T-helper 2 cell treated with Interferon-gamma antibody and Interleukin-4, amounts not matched to agents 5 μg/mL and 100 μg/mL, for 36 hours (primary cell): ENCODE data around the gene MPDU1.

Source experiments
- DNase-seq: peaks from one replicate; pipeline ENCODE4 v3.0.0; 2021; ENCODE audit warnings: low spot score
- H3K27ac Mint-ChIP-seq: one replicate; pipeline ENCODE4 v1.8.0; 2021; ENCODE audit warnings: mild to moderate bottlenecking, mixed read lengths
- H3K27me3 Mint-ChIP-seq: one replicate; pipeline ENCODE4 v1.8.0; 2021; ENCODE audit warnings: low read depth, mixed read lengths
- H3K36me3 Mint-ChIP-seq: one replicate; pipeline ENCODE4 v1.8.0; 2021; ENCODE audit warnings: low read depth, mixed read lengths
- H3K4me1 Mint-ChIP-seq: one replicate; pipeline ENCODE4 v1.8.0; 2021; ENCODE audit warnings: low read depth, mixed read lengths
- H3K4me3 Mint-ChIP-seq: one replicate; pipeline ENCODE4 v1.8.0; 2022; ENCODE audit warnings: mild to moderate bottlenecking, moderate library complexity, mixed read lengths
- H3K9me3 Mint-ChIP-seq: one replicate; pipeline ENCODE4 v1.8.0; 2021; ENCODE audit warnings: mixed read lengths

MPDU1 gene

GRCh38 chr17:7557147-7557764, 26.4 kb upstream of the MPDU1 start:
- H3K27me3 Mint-ChIP-seq, result no peaks in the 10 kb centered on the region
- H3K9me3 Mint-ChIP-seq, result no peaks in the 10 kb centered on the region
- peaks cover 47% of the 10 kb centered on the region for H3K4me1 Mint-ChIP-seq
- no peak for DNase-seq
- H3K27ac Mint-ChIP-seq, result no peak overlapping the region
- no peak overlapping the region for H3K4me3 Mint-ChIP-seq
- peaks cover 34% of the 10 kb centered on the region for H3K36me3 Mint-ChIP-seq

- no peaks in the 10 kb centered on the region for H3K27me3 Mint-ChIP-seq
- peak overlapping the region; percentile 63 for H3K27ac Mint-ChIP-seq
- H3K4me3 Mint-ChIP-seq, result peak overlapping the region; percentile 8
- no peak for DNase-seq
- peaks cover 33% of the 10 kb centered on the region for H3K36me3 Mint-ChIP-seq
- H3K4me1 Mint-ChIP-seq, result peaks cover 48% of the 10 kb centered on the region
- no peaks in the 10 kb centered on the region for H3K9me3 Mint-ChIP-seq
Observed at GRCh38 chr17:7557775-7558543, 25.7 kb upstream of the MPDU1 start.

GRCh38 chr17:7558544-7559319, 24.9 kb upstream of the MPDU1 start, which contains the start of gene TNFSF13:
Gene TNFSF13, plus strand, starts transcription at chr17:7558750. Its CDS starts 290 bp downstream, at chr17:7559040.
- Mint-ChIP-seq H3K27me3 (no peaks in the 10 kb centered on the region), H3K4me1 (peaks cover 43% of the 10 kb centered on the region), H3K4me3 (peak within 1 kb of the TSS; percentile 8), H3K27ac (peak within 1 kb of the TSS; percentile 63), H3K36me3 (peaks cover 30% of the 10 kb centered on the region), H3K9me3 (no peaks in the 10 kb centered on the region)
- DNase-seq, result no peak

DNA sequence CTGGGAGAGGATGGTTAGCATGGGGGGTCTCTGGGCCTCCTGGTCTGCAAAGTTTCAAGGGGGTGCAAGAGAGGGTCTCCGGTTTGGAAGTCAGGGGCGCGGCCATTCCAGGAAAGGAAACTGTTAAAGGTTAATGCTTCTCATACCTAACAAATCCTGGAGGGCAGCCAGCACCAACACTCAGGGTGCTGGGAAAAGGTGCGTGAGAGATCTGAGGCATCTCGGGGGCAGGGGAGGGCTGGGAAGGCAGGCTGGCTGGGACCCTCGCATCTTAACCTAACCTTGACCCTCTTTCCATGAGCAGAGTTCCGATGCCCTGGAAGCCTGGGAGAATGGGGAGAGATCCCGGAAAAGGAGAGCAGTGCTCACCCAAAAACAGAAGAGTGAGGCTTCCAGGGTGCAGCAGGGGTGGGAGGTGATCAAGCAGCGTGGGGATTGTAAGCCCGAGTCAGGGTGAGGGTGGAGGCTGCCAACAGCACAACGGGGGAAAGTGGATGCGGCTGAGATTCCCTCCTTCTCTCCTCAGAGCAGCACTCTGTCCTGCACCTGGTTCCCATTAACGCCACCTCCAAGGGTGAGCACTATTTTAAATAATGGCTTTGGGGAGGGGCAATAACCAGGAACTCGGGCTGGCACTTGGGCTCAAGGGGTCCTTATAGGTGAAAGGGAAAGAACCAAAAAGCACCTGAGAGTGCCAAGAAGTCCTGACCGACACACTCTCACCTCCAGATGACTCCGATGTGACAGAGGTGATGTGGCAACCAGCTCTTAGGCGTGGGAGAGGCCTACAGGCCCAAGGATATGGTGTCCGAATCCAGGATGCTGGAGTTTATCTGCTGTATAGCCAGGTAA, 24.1 kb upstream of the MPDU1 start:
- peak overlapping the region; percentile 85 for H3K4me3 Mint-ChIP-seq
- no peaks in the 10 kb centered on the region for H3K27me3 Mint-ChIP-seq
- H3K9me3 Mint-ChIP-seq, result no peaks in the 10 kb centered on the region
- peaks cover 33% of the 10 kb centered on the region for H3K36me3 Mint-ChIP-seq
- H3K27ac Mint-ChIP-seq, result peak overlapping the region; percentile 92
- H3K4me1 Mint-ChIP-seq, result peaks cover 45% of the 10 kb centered on the region
- no peak for DNase-seq

GRCh38 chr17:7560172-7561027, 23.3 kb upstream of the MPDU1 start:
- Mint-ChIP-seq H3K4me1 (peaks cover 40% of the 10 kb centered on the region), H3K9me3 (no peaks in the 10 kb centered on the region), H3K4me3 (peak overlapping the region; percentile 85), H3K27me3 (no peaks in the 10 kb centered on the region), H3K27ac (peak overlapping the region; percentile 92), H3K36me3 (peaks cover 34% of the 10 kb centered on the region)
- DNase-seq, result peak; percentile 52

- DNase-seq, result peak; percentile 87
- Mint-ChIP-seq H3K4me1 (peaks cover 37% of the 10 kb centered on the region), H3K9me3 (no peaks in the 10 kb centered on the region), H3K4me3 (peak overlapping the region; percentile 85), H3K27me3 (no peaks in the 10 kb centered on the region), H3K27ac (peak overlapping the region; percentile 92), H3K36me3 (peaks cover 32% of the 10 kb centered on the region)
Observed at GRCh38 chr17:7561028-7561575, 22.6 kb upstream of the MPDU1 start.

- Mint-ChIP-seq H3K4me1 (peaks cover 33% of the 10 kb centered on the region), H3K27me3 (no peaks in the 10 kb centered on the region), H3K9me3 (no peaks in the 10 kb centered on the region), H3K36me3 (peaks cover 30% of the 10 kb centered on the region), H3K4me3 (peak within 1 kb of the TSS; percentile 95), H3K27ac (peak within 1 kb of the TSS; percentile 93)
- DNase-seq, result peak; percentile 93
Observed at GRCh38 chr17:7561589-7562207, 22.0 kb upstream of the MPDU1 start, which contains the start of gene SENP3. Gene SENP3, plus strand, starts transcription at chr17:7561919. Its CDS starts 1,158 bp downstream, at chr17:7563077.

GRCh38 chr17:7562208-7562605, 21.4 kb upstream of the MPDU1 start:
- Mint-ChIP-seq H3K4me3 (peak overlapping the region; percentile 95), H3K27ac (peak overlapping the region; percentile 93), H3K4me1 (peaks cover 33% of the 10 kb centered on the region), H3K36me3 (peaks cover 34% of the 10 kb centered on the region), H3K9me3 (no peaks in the 10 kb centered on the region), H3K27me3 (no peaks in the 10 kb centered on the region)
- DNase-seq, result no peak

GRCh38 chr17:7563115-7563869, 20.4 kb upstream of the MPDU1 start:
- H3K27ac Mint-ChIP-seq, result peak overlapping the region; percentile 93
- peak overlapping the region; percentile 95 for H3K4me3 Mint-ChIP-seq
- H3K27me3 Mint-ChIP-seq, result no peaks in the 10 kb centered on the region
- peaks cover 36% of the 10 kb centered on the region for H3K36me3 Mint-ChIP-seq
- H3K9me3 Mint-ChIP-seq, result no peaks in the 10 kb centered on the region
- no peak for DNase-seq
- H3K4me1 Mint-ChIP-seq, result peaks cover 29% of the 10 kb centered on the region

GRCh38 chr17:7569571-7569970, 14.1 kb upstream of the MPDU1 start:
- Mint-ChIP-seq H3K27me3 (peaks cover 4% of the 10 kb centered on the region), H3K27ac (no peak overlapping the region), H3K4me1 (peaks cover 15% of the 10 kb centered on the region), H3K4me3 (no peak overlapping the region), H3K36me3 (peaks cover 63% of the 10 kb centered on the region), H3K9me3 (no peaks in the 10 kb centered on the region)
- DNase-seq, result no peak

DNA sequence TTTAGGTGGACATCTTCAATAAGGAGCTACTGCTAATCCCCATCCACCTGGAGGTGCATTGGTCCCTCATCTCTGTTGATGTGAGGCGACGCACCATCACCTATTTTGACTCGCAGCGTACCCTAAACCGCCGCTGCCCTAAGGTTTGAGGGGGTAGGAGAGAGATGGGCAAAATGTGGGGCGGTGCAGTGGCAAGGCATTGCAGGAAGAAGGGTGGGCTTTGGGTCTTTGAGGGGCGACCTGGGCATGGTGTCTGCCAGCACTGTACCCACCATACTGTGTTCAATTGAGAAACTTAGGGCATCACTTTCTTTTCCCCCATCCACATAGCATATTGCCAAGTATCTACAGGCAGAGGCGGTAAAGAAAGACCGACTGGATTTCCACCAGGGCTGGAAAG, 13.3 kb upstream of the MPDU1 start:
- Mint-ChIP-seq H3K27ac (peak overlapping the region; percentile 52), H3K9me3 (no peaks in the 10 kb centered on the region), H3K36me3 (peaks cover 65% of the 10 kb centered on the region), H3K4me3 (no peak overlapping the region), H3K27me3 (peaks cover 4% of the 10 kb centered on the region), H3K4me1 (peaks cover 21% of the 10 kb centered on the region)
- no peak for DNase-seq

- Mint-ChIP-seq H3K4me1 (peaks cover 33% of the 10 kb centered on the region), H3K9me3 (no peaks in the 10 kb centered on the region), H3K27me3 (peaks cover 4% of the 10 kb centered on the region), H3K4me3 (peak overlapping the region; percentile 92), H3K36me3 (peaks cover 75% of the 10 kb centered on the region), H3K27ac (peak overlapping the region; percentile 93)
- DNase-seq, result no peak
Observed at GRCh38 chr17:7572338-7572587, 11.4 kb upstream of the MPDU1 start.
